Thyroid gland (tissue), 4 donors: ENCODE results near the gene EXOC7.

Source experiments
- POLR2A ChIP-seq, 2 donors: fragments of 450-650 bp; IDR thresholded peaks; one replicate each; pipeline ENCODE4 v1.6.1; 2017; ENCODE audit warnings: antibody characterized with exemption in 2 of 2, mild to moderate bottlenecking in 2 of 2, moderate library complexity in 1 of 2
- TF ChIP-seq, protein P1 (sequence below), 6 experiments: fragments of 200-600 bp in 3 of 6; fragments of 450-650 bp in 3 of 6; sonication (generic) in 3 of 6; IDR thresholded peaks; one replicate each; pipeline ENCODE4 v1.5.1; 2016 to 2019; ENCODE audit warnings: antibody characterized with exemption in 6 of 6, mild to moderate bottlenecking in 2 of 6, inconsistent platforms in 1 of 6, moderate library complexity in 1 of 6

- TF ChIP-seq, protein P1, sequence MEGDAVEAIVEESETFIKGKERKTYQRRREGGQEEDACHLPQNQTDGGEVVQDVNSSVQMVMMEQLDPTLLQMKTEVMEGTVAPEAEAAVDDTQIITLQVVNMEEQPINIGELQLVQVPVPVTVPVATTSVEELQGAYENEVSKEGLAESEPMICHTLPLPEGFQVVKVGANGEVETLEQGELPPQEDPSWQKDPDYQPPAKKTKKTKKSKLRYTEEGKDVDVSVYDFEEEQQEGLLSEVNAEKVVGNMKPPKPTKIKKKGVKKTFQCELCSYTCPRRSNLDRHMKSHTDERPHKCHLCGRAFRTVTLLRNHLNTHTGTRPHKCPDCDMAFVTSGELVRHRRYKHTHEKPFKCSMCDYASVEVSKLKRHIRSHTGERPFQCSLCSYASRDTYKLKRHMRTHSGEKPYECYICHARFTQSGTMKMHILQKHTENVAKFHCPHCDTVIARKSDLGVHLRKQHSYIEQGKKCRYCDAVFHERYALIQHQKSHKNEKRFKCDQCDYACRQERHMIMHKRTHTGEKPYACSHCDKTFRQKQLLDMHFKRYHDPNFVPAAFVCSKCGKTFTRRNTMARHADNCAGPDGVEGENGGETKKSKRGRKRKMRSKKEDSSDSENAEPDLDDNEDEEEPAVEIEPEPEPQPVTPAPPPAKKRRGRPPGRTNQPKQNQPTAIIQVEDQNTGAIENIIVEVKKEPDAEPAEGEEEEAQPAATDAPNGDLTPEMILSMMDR (IDR thresholded peaks at IDR 0.05), result no peak
- no peak for TF ChIP-seq POLR2A (IDR thresholded peaks at IDR 0.05)
Measured at GRCh38 chr17:76049836-76050537, 53.6 kb downstream of the EXOC7 start.
